Midbrain (tissue), 1 donor: ENCODE measurements around the gene SPANXB1.
"Not testable (repeated sequence)": the region's sequence is repeated elsewhere in the genome, so short reads cannot be mapped to it uniquely, and the experiment has no call there.

ENCODE experiments used
- DNase-seq: peaks from one replicate; lab custom pipeline; 2025; lab: John Stamatoyannopoulos, UW

The SPANXB1 gene, protein sequence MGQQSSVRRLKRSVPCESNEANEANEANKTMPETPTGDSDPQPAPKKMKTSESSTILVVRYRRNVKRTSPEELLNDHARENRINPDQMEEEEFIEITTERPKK

DNA sequence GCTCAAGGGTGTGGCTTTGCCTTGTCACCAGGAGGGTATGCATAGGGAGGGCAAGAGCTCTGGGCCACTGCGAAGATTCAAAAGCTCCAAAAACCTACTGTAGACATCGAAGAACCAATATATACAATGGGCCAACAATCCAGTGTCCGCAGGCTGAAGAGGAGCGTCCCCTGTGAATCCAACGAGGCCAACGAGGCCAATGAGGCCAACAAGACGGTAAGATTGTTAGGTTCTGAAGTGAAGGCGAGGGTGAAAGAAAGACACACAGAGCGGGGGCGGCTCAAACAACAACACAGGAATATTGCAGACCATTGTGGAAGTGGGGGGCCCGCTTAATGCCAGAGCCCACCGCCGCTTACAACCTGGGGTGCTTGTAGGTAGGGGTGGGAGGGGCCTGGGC, at the start of gene SPANXB1:
Gene SPANXB1 (plus strand): TSS at position 27 of the 400 bp plus-strand sequence. CDS start 100 bp downstream, at position 127.
- not testable (repeated sequence) for DNase-seq

DNA sequence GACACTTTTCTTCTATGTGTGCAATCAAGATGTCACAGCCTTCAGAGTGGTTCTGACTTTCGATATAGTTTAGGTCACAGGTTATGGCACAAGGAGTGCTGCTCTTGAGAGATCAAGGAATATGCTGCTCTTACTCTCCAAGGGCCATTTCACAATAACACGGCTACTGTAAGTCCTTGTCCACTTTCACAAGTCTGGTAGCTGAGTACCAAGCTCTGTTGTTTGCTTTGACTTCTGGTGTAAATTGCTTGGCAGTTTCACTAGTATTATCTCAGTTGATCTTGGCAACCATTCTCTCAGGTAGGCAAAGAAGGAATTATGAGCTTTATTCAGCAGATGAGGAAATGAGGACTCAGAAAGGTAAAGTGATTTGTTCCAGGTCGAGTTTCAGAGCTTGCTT, 35.4 kb upstream of the SPANXB1 start:
- no peak for DNase-seq

DNA sequence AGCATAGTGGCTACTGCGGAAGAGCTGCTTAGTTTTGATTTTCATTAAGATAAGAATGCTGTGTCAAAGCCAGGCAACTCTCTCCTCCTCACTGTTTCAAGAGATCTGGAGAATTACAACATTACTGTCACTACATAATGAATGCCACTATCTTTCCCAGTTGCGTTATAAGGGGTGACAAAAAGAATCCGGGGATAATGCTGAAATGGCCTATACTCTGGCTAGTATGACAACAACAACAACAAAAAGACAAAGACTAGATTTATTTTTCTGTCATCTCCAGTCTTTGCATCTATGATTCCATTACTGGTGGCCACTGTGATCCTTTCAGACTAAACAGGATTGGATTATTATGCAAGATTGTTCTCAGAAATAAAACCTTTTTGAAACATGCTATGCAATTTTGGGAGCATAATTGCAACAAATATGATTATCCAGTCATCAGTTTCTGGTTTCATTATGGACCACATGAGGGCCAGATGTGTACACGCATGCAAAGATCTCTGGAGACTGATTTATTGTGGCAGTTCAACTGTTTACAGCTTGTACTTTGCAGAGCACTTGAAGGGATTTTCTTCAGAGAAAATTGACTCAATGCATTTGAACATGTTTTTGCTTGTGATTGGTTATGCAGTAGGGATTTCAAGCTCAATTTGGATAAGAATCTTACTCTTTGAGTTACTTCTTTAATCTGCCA, 31.1 kb upstream of the SPANXB1 start:
- DNase-seq: no peak

DNA sequence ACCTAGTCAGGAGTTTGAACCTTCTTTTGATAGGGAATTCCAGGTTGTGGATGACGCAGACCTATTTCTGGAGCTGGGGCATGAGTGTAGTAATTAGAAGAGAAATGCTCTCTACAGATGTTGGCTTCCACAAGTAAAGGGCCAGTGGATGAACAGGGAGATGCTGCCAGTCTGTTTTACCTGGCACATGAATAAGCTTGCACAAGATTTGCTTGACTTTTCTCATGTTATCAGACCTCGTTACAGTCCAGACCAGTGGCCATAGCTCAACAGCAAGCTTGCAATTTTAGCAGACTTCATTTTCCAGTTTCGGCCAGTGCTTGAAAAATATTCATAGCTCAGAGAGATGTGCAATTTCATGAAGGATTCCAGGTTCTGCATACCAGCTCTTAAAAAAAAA, 26.9 kb upstream of the SPANXB1 start:
- DNase-seq: no peak

DNA sequence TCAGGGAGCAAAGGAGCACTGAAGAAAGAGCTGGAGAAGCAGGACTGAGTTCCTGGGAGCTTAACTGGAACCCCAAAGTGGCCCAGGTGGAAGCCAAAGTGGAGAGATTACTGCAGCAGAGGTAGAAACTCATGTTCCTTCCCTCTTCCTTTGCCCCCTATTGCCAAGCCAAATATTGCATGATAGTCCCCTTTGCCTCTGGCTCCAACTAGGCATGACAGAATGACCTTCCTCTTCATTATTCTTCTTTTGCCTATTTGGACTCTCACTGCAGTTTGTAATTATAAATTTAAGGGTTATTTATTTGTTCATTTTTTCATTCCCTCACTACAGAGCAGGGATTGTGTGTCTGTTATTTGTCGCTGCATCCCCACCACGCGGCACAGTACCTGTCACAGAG, 22.1 kb upstream of the SPANXB1 start:
- no peak for DNase-seq

DNA sequence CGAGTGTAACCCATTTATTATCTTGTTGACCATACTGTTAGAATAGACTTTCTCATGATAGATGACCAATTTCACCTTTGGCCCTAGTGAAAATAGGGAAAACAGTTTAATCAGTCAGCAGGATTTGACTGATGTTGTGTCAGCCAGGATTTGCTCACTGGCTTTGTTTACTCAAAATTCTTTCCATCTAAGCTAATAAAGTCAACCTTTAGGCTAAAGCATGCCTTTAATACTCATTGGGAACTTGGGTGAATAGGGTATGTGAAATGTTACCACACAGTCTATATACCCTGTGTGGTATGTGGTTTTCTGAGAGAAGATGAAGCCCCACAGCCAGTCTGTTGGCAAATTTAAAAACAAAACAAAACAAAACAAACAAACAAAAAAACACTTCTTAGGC, 18.7 kb upstream of the SPANXB1 start:
- DNase-seq: no peak

DNA sequence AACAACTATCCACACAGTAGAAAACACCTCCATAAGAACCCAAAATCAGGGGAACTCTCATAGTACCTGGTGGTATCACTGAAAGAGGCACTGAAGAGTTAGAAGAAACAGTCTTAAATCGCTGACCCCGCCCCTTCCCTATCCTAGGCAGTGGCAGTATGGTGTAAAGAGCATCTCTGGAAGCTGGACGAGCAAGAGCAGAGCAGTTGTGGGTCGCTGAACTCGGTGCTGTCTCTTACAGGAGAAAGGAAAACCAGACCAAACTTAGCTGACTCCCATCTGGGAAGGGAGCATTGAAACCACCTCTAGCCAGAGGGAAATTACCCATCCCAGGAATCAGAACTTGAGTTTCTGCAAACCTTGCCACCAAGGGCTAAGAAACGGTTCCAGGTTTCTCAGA, 2.8 kb downstream of the SPANXB1 start:
- not testable (repeated sequence) for DNase-seq

DNA sequence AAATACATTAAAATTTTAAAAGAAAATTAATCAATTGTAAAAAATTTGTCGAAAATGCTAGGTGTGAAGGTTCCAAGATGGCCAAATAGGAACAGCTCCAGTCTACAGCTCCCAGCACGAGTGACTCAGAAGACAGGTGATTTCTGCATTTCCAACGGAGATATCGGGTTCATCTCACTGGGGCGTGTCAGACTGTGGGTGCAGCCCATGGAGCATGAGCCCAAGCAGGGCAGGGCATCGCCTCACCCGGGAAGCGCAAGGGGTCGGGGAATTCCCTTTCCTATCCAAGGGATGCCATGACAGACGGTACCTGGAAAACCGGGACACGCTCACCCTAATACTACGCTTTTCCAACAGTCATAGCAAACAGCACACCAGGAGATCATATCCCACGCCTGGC, 41.9 kb downstream of the SPANXB1 start:
- DNase-seq: not testable (repeated sequence)

DNA sequence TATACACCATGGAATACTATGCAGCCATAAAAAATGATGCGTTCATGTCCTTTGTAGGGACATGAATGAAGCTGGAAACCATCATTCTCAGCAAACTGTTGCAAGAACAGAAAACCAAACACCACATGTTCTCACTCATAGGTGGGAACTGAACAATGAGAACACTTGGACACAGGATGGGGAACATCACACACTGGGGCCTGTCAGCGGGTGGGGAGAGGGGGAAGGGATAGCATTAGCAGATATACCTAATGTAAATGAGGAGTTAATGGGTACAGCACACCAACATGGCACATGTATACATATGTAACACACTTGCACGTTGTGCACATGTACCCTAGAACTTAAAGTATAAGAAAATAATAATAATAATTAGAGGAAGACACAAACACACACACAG, 47.5 kb downstream of the SPANXB1 start:
- not testable (repeated sequence) for DNase-seq

DNA sequence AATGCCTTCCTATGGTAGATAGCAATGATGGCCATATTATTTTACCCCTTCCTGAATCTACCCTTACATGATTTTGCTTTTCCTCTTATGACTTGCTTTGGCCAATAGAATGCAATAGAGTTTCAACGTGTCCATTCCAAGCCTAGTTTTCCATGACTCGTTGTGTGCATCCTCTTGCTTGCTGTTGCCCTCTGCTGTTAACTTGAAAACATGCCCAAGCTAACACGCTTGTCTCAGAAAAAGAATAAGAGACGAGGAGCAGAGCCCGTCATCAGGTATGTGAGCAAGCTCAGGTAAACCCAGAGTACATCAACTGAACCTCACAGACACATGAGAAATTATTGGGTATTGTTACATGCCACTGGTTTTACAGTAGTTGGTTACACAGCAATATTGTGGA, 49.7 kb downstream of the SPANXB1 start:
- DNase-seq: not testable (repeated sequence)
